ENCODE data around the gene ABLIM2.

ABLIM2 gene

DNA sequence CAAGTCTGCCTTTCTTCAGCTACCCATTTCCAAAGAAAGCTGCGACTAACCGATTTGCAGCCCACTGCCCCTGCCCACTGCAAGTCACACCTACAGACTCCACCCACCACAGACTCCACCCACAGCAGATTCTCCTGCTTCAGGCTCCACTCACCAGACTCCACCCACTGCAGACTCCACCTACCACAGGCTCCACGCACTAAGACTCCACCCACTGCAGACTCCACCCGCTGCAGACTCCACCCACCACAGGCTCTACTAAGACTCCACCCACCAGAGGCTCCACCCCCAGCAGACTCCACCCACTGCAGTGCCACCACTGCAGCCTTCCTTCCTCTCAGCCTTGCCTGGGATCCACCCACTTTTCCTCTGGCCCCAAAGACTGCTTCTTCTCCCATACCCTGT, 41.3 kb downstream of the ABLIM2 start:
- no peak for DNase-seq

DNA sequence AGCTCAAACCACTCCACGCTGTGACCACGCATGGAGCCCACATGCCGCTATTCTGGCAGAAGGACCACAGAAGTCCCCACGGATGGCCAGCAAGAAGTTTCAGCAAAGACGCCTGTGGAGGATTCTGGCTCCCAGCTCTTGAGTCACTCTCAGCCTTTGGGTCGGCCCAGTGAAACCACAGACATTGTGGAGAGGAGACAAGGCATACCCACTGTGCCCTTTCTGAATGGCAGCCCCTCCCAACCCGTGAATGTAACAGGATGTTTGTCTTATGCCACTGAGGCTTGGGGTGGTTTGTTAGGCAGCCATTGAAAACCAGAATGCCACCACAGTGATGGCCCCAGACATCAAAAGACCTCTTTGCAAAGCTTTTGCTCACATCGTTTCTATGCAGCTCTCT, 42.7 kb downstream of the ABLIM2 start:
- DNase-seq: no peak

DNA sequence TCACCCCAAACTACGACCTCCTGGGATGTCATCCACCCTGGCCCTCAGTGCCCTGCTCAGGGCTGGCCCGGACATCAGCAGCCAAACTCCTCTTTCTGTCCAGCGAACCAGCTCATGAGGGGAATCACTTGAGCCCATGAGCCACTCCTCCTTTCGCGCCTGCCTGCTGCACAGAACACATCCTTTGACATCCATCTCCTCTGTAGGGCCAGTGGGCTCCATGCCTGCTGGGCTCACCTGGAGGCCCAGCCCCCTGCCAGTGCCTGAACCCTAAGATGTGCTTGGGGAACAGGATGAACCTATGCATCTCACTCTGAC, 43.5 kb downstream of the ABLIM2 start:
- no peak for DNase-seq

- no peak for DNase-seq
These were observed 44.0 kb downstream of the ABLIM2 start for GRCh38 chr4:8114456-8115202.

- DNase-seq: no peak
These were observed 44.8 kb downstream of the ABLIM2 start for GRCh38 chr4:8113611-8114377.

DNA sequence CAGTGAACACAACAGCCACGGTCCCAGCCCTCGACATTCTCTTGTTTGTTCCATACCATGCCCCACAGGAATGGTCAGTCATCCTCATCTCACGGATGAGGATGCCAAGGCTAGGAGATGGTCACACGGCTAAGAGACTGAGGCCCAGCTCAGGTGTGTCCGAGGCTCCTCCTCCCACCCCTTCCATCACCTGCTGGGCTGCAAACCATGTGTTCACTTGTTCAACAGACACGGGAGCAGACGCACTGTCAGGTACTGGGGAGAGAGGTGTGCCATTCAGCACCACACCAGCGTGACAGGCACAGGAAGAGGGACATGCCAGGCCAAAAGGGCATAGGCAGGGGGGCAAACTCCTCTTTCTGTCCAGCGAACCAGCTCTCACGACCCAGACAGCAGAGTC, 45.9 kb downstream of the ABLIM2 start:
- DNase-seq: no peak

- DNase-seq: no peak
These were observed 46.5 kb downstream of the ABLIM2 start for GRCh38 chr4:8112036-8112576.

GRCh38 chr4:8110071-8110986, 48.3 kb downstream of the ABLIM2 start:
- no peak for DNase-seq

DNA sequence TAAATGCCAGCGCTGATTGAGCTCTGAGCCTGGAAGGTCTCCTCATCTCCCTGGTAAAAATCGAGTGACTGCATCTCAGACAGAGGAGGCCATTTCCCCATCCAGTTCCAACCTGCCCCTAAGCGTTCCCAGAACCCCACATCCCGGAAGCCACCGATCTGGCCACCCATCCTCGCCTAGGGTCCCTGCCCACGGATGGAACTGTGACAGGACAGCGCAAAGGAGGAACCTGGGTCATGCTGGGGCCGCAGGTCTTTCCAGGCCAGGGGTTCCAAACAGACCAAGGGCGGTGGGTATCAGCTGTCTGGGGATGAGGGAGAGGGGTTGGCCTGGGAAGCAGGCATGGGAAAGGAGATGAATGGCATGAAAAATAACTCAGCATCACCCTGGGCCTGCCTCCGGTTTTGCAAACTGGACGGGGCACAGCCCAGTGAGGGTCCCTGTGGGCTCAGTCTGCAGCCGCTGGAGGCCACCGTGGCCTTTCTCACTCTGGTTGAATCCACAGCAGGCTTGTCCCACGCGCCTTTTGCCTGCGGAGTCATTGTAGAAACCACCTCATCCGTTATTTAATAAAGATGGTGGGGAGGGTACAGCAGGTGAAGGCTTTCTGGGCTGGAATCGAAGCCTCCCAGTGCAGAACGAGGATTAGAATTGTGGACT, 49.1 kb downstream of the ABLIM2 start:
- DNase-seq: no peak

DNA sequence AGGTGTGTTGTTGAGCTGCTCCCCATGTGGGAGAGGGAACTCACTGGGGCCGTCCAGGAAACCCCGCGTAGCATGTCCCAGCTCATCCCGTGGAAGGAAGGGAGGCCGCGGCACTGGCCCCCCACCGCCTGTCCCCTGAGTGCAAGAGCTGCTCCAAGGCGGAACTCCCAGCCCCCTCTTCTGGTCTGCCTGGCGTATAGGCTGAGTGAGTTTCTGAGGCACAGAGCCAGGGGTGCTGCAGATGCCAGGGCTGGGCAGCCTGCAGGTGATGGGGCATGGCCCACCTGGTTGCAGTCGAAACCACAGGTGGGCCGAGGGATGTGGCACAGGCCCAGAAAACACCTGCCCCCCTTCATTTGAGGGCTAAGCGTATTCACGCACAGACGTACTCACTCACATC, 49.6 kb downstream of the ABLIM2 start:
- no peak for DNase-seq

GRCh38 chr4:8108261-8108660, 50.4 kb downstream of the ABLIM2 start:
- DNase-seq: no peak

DNA sequence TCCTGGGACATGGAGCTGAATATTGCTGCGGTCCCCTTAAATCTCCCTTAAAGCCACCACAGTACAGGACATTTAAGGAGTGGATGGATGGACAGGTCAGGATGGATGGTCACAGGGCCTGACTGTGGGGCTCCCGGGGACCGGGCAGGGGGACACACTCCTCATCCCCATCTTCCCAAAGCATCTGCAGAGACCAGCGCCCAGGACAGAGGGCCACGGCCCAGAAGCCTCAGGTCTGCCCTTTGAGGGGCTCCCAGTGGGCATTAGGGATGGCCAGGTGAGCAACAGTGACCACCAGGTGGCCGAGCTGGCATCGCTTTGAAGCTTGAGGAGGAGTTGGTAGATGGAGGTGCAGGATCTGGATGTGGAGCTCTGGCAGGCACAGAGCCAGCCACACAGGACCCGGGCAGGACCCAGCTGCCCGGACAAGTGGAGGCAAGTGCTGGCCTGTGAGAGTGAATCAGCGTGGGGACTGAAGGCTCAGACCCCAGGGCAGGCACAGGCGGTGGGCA, 51.4 kb downstream of the ABLIM2 start:
- DNase-seq: no peak

- no peak for DNase-seq
These were observed 52.1 kb downstream of the ABLIM2 start for GRCh38 chr4:8106451-8107025.

DNA sequence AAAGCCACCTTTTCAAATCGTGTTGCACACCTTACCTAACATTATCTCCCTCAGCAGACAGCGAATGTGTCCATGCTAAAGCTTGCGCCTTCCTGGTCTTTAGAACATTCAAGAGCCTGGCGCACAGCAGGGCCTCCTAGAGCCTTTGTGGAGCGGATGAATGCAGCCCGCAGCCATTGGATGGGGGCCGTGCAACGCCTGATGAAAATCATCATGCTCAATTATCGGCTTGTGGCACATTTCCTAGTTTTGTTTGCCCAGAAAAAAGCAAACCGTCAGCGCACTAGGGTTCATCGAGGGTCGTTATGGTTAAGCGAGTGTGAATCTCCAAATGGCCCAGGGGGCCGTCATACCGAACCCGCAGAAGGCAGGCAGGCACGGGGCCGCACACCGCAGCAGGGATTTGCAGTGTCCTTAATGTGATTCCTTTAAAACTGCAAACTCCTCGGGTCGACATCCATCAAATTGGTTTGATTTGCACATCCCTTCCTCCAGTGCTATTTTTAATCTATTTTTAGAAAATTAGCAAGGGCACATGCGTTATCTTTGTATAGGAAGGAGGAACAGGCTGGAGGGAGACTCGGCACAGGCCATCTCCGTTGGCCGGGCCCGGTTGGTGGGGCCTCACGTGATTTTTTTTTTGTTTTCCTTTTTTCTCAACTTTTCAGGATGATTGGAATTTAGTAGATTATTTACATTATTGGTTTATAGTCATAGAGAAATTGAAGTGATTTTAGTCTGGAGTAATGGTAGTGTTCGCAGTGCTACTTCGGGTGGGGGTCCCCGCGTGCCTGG, 53.1 kb downstream of the ABLIM2 start:
- no peak for DNase-seq

- no peak for DNase-seq
These were observed 53.9 kb downstream of the ABLIM2 start for GRCh38 chr4:8104491-8105305.

- no peak for DNase-seq
These were observed 54.9 kb downstream of the ABLIM2 start for GRCh38 chr4:8103421-8104390.

DNA sequence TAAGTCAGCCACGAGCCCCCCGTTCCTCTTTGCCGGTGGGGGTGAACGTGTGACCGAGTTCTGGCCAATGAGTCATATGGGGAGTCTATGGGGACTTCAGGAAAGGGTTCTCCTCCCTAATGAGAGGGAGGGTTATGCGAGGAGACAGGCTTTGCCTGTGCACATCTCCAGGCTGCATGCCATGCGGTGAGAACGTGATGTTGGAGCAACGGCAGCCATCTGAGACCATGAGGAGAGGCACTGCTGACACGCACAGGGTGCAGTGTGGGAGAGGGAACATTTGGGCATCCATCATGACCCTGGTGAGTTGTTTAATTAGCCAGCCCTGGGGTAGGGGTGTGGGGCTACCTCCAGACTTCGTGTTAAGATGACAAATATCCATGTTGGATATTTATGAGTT, 55.8 kb downstream of the ABLIM2 start:
- DNase-seq: no peak

DNA sequence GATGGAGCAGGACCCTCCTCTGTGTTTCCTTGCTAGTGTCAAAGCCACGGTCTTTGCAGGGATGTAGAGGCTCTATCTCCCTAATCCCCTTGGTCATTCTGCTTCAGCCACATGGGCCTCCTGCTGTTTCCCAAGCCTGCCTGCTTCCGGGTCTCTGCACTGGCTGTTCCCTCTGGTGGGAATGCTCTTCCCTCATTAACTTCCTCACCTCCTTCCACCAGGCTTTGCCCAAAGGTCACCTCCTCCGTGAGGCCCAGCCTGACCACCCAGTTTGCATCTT, 56.6 kb downstream of the ABLIM2 start:
- no peak for DNase-seq
